HEK293T (cell line): Measurements from ENCODE around the gene SLC25A13.

Experiments
- CTCF ChIA-PET: fragments of 350-600 bp; formaldehyde crosslinking; extraction: SDS; loops from one replicate; lab custom pipeline; 2021; ENCODE audit warnings: antibody characterized with exemption, inconsistent platforms; lab: Yijun Ruan, JAX
- POLR2A ChIA-PET: fragments of 350-600 bp; formaldehyde crosslinking; extraction: SDS; loops from one replicate; lab custom pipeline; 2020; ENCODE audit warnings: antibody characterized with exemption, inconsistent platforms; lab: Yijun Ruan, JAX
- DNase-seq: peaks from one replicate; pipeline ENCODE4 v3.0.0; 2012; ENCODE audit warnings: mixed read lengths; ENCODE audit errors: extremely low spot score
- ARNT ChIP-seq: fragments of 450-650 bp; IDR thresholded peaks from 2 replicates; pipeline ENCODE4 v1.6.1; 2017; ENCODE audit warnings: mild to moderate bottlenecking
- BHLHE40 ChIP-seq: fragments of 450-650 bp; IDR thresholded peaks from 2 replicates; pipeline ENCODE4 v1.6.1; 2016; ENCODE audit warnings: mild to moderate bottlenecking, moderate library complexity, borderline replicate concordance
- CTBP1 ChIP-seq: fragments of 450-650 bp; IDR thresholded peaks from 2 replicates; pipeline ENCODE4 v1.6.1; 2016; ENCODE audit warnings: borderline replicate concordance
- ELF4 ChIP-seq: fragments of 450-650 bp; IDR thresholded peaks from 2 replicates; pipeline ENCODE4 v1.6.1; 2017; ENCODE audit warnings: antibody characterized with exemption
- FOXA1 ChIP-seq: fragments of 450-650 bp; IDR thresholded peaks from 2 replicates; pipeline ENCODE4 v1.6.1; 2016; ENCODE audit warnings: mild to moderate bottlenecking
- FOXK2 ChIP-seq: fragments of 450-650 bp; IDR thresholded peaks from 2 replicates; pipeline ENCODE4 v1.6.1; 2016; ENCODE audit warnings: mild to moderate bottlenecking
- FOXM1 ChIP-seq: fragments of 450-650 bp; IDR thresholded peaks from 2 replicates; pipeline ENCODE4 v1.6.1; 2017; ENCODE audit warnings: mild to moderate bottlenecking, borderline replicate concordance
- HDGF ChIP-seq: fragments of 450-650 bp; IDR thresholded peaks from 2 replicates; pipeline ENCODE4 v1.6.1; 2017; ENCODE audit warnings: antibody characterized with exemption, borderline replicate concordance
- L3MBTL2 ChIP-seq: fragments of 450-650 bp; conservative IDR thresholded peaks from 2 replicates; pipeline ENCODE4 v1.6.1; 2016; ENCODE audit warnings: mild to moderate bottlenecking
- LEF1 ChIP-seq: fragments of 450-650 bp; IDR thresholded peaks from 2 replicates; pipeline ENCODE4 v1.6.1; 2017; ENCODE audit warnings: mild to moderate bottlenecking, borderline replicate concordance
- NFRKB ChIP-seq: fragments of 450-650 bp; IDR thresholded peaks from 2 replicates; pipeline ENCODE4 v1.6.1; 2016; ENCODE audit warnings: mild to moderate bottlenecking, moderate library complexity
- SP1 ChIP-seq: fragments of 450-650 bp; IDR thresholded peaks from 2 replicates; pipeline ENCODE4 v1.6.1; 2017
- SUZ12 ChIP-seq: fragments of 450-650 bp; IDR thresholded peaks from 2 replicates; pipeline ENCODE4 v1.6.1; 2016; ENCODE audit warnings: mild to moderate bottlenecking
- TARDBP ChIP-seq: fragments of 450-650 bp; IDR thresholded peaks from 2 replicates; pipeline ENCODE4 v1.6.1; 2016
- ZNF384 ChIP-seq: fragments of 450-650 bp; IDR thresholded peaks from 2 replicates; pipeline ENCODE4 v1.6.1; 2016
- TF ChIP-seq, protein P1 (sequence below): fragments of 450-650 bp; IDR thresholded peaks from 2 replicates; pipeline ENCODE4 v1.6.1; 2016

The SLC25A13 gene

GRCh38 chr7:96337519-96337918 lies 15.6 kb upstream of the SLC25A13 start:
- CTCF ChIA-PET: no interaction called here
- POLR2A ChIA-PET: no interaction called here
- no peak for TF ChIP-seq FOXA1
- TF ChIP-seq, protein P1, sequence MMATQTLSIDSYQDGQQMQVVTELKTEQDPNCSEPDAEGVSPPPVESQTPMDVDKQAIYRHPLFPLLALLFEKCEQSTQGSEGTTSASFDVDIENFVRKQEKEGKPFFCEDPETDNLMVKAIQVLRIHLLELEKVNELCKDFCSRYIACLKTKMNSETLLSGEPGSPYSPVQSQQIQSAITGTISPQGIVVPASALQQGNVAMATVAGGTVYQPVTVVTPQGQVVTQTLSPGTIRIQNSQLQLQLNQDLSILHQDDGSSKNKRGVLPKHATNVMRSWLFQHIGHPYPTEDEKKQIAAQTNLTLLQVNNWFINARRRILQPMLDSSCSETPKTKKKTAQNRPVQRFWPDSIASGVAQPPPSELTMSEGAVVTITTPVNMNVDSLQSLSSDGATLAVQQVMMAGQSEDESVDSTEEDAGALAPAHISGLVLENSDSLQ: no peak
- TF ChIP-seq BHLHE40: no peak
- TF ChIP-seq HDGF: no peak
- TF ChIP-seq TARDBP: no peak
- TF ChIP-seq FOXM1: no peak
- no peak for TF ChIP-seq CTBP1
- no peak for TF ChIP-seq ARNT
- no peak for TF ChIP-seq FOXK2
- TF ChIP-seq ZNF384: no peak
- TF ChIP-seq SUZ12: no peak
- TF ChIP-seq LEF1: no peak
- no peak for TF ChIP-seq L3MBTL2
- no peak for TF ChIP-seq ELF4
- no peak for TF ChIP-seq SP1
- TF ChIP-seq NFRKB: no peak
- no peak for DNase-seq

DNA sequence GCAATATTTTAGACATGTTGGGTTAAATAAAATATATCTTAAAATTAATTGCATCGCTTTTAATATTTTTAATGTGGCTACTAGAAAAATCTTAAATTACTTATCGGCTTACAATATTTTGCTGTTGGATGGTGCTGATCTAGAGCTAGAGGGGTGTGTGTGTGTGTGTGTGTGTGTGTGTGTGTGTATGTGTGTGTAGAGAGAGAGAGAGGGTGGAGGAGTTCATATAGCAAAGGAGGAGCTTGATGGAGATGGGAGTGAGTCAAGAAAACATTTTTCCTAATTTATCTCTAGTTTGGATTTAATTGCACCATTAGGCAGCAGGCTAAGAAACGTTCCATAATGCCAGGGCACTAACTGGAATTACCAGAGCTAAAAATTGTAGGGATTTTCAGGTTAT lies 10.4 kb upstream of the SLC25A13 start:
- TF ChIP-seq ELF4 (no peak), ZNF384 (no peak), NFRKB (no peak), SP1 (no peak), BHLHE40 (no peak)
- POLR2A ChIA-PET: no interaction called here
- CTCF ChIA-PET: no interaction called here
- no peak for DNase-seq

GRCh38 chr7:96331775-96332174 lies 9.9 kb upstream of the SLC25A13 start:
- TF ChIP-seq, protein P1: no peak
- TF ChIP-seq HDGF (no peak), FOXK2 (no peak), TARDBP (no peak), ELF4 (no peak), CTBP1 (no peak), BHLHE40 (no peak), FOXA1 (no peak), LEF1 (no peak), L3MBTL2 (no peak), ARNT (no peak), SUZ12 (no peak)
- POLR2A ChIA-PET: no interaction called here
- DNase-seq: no peak
- CTCF ChIA-PET: no interaction called here

GRCh38 chr7:96331233-96331632 lies 9.3 kb upstream of the SLC25A13 start:
- ChIA-PET POLR2A (no interaction called here), CTCF (no interaction called here)
- no peak for TF ChIP-seq SP1
- TF ChIP-seq NFRKB: no peak
- TF ChIP-seq ARNT: no peak
- TF ChIP-seq HDGF: no peak
- TF ChIP-seq ELF4: no peak
- TF ChIP-seq FOXK2: no peak
- TF ChIP-seq LEF1: no peak
- TF ChIP-seq FOXM1: no peak
- TF ChIP-seq TARDBP: no peak
- TF ChIP-seq SUZ12: no peak
- TF ChIP-seq L3MBTL2: no peak
- no peak for DNase-seq

GRCh38 chr7:96330193-96330592 lies 8.3 kb upstream of the SLC25A13 start:
- POLR2A ChIA-PET: no interaction called here
- CTCF ChIA-PET: interaction anchor here (0.9 kb wide), 1 partner anchor 414 kb away, joined by 3 read pairs; no protein-coding TSS in a partner anchor
- TF ChIP-seq CTBP1 (no peak), LEF1 (no peak), ARNT (no peak), NFRKB (no peak), BHLHE40 (no peak), TARDBP (no peak), FOXA1 (no peak), FOXK2 (no peak), FOXM1 (no peak), SP1 (no peak), ELF4 (no peak), HDGF (no peak), L3MBTL2 (no peak), SUZ12 (no peak), ZNF384 (no peak)
- TF ChIP-seq, protein P1: no peak

GRCh38 chr7:96329241-96329640 lies 7.3 kb upstream of the SLC25A13 start:
- ChIA-PET POLR2A (no interaction called here), CTCF (no interaction called here)
- no peak for TF ChIP-seq SUZ12
- no peak for TF ChIP-seq HDGF
- no peak for TF ChIP-seq CTBP1
- no peak for TF ChIP-seq BHLHE40
- no peak for TF ChIP-seq LEF1
- TF ChIP-seq ARNT: no peak
- TF ChIP-seq TARDBP: no peak
- no peak for TF ChIP-seq FOXK2
- TF ChIP-seq SP1: no peak
- TF ChIP-seq ELF4: no peak
- no peak for TF ChIP-seq ZNF384
- DNase-seq: no peak

More at GRCh38 chr7:96330193-96330592, 8.3 kb upstream of the SLC25A13 start:
- DNase-seq: no peak
